Effector CD4-positive, alpha-beta T cell (primary cell): Measurements from ENCODE around the gene HECTD4.
"Not testable (repeated sequence)": the region's sequence is repeated elsewhere in the genome, so short reads cannot be mapped to it uniquely, and the experiment has no call there.

Source experiments
- DNase-seq: peaks from one replicate; pipeline ENCODE4 v3.0.0-alpha.2; 2020
- total RNA-seq: gene quantifications from one replicate; lab custom pipeline; 2026; lab: John Stamatoyannopoulos, UW

Gene HECTD4, protein sequence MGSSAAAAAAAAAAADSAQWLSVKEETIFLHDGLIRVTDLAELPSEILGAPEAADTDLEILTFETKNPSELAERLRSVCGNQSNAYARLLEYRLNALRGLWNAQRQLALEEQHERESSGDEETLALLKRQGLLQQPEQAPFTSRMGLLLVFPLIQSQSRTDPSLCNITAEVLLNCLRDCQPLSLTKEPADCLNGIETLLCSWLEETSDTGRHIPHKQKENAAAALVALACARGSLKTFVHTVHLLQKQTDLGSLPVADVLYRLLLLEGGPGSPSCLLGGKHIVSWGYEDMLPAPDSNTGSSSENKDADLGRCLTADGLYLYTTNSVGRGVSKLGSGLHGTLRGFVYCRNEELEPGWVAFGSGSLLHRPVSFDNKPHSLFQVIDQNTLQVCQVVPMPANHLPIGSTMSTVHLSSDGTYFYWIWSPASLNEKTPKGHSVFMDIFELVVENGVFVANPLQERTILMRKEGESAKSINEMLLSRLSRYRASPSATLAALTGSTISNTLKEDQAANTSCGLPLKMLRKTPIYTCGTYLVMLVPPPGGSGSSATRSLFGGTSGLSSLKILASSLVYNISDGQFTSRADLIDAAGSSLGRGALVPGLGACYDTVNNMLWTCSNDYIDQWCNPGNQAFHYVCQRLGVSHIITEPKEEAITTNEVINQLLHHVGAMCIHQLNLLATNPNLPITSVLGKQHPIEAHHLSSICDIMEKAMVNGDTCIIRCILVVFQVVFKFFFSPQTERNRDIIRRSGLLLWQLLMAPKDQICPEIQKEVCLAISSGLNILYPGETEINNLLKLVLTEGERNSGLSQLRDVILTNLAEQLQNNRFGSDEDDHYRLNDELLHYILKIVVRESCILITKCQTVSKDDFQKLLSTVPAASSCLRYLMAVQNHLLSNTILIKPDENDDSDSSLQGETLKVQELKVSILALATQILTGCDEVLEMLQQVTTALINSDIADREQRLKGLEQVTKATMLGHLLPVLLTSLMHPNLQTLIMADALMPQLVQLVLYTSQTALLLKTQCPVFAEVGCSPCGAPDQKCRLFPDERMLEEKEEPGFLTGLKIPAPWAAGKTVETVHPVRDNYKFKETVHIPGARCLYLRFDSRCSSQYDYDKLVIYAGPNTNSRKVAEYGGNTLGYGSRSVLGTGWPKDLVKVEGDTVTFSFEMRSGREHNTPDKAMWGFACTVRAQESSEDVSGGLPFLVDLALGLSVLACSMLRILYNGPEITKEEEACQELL (N-terminal part only)
- total RNA-seq = 176 reads per million, percentile 91 among the genes with 10 or more reads in this experiment

- peak; percentile 93 for DNase-seq
Observed at GRCh38 chr12:112381883-112382796, at the start of gene HECTD4. HECTD4 (minus strand) TSS chr12:112382431; CDS start chr12:112382128, 303 bp downstream.

- DNase-seq = no peak
Observed at GRCh38 chr12:112431965-112432364, 49.7 kb upstream of the HECTD4 start.

DNA sequence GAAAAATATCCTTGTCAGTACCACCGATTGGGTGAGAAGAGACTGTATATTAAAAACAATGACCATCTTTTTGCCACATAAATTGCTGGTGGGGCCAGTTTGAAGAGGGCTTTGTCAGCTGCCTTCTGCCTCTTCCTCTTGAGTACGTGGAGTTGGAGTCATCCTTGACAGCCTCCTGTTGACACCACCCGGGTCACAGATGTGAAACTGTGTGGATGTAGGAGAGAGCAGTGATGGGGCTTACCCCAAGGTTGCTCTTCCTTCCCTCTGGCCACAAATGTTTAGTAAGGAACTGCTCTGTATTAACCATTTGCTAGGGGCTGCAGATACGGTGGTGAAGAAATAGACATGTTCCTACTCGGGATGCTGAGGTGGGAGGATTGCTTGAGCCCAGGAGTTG, 48.7 kb upstream of the HECTD4 start:
- DNase-seq = no peak

DNA sequence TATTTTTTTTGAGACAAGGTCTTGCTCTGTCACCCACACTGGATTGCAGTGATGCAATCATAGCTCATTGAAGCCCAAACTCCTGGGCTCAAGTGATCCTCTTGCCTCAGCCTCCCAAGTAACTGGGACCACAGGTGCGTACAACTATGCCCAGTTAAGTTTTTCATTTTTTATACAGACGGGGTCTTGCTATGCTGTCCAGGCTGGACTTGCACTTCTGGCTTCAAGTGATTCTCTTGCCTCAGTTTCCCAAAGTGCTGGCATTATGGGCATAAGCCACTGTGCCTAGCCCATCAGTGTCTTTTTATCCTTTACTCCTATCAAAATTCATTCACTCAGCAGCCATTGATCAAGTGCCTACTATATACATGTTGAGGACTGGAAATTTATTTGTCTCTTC, 45.5 kb upstream of the HECTD4 start:
- DNase-seq = no peak

DNA sequence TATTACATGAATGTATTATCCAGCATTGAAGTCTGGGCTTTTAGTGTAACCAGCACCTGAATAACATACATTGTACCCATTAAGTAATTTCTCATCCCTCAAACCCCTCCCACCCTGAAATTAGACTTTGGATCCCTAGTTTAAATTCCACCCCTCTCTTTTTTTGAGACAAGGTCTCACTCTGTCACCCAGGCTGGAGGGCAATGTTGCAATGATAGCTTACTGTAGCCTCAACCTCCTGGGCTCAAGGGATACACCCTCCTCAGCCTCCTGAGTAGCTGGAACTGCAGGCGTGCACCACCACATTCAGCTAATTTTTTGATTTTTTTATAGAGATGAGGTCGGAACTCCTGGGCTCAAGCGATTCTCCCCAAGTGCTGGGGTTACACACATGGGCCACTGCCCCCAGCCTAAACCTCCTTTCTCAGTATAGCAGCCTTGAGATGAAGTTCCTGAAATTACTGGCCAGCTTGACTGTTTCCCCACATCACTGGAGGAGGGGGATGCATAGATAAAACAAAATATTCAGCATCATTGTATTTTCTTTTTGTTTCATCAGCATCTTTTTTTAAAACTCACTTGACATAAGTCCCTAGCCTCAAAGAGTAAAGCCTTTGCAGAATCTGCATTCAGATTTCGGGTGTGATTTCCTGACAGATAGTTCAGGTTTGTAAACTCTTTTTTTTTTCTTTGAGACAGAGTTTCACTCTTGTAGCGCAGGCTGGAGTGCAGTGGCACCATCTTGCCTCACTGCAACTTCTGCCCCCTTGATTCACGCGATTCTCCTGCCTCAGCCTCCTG, 43.6 kb upstream of the HECTD4 start:
- no peak for DNase-seq

DNA sequence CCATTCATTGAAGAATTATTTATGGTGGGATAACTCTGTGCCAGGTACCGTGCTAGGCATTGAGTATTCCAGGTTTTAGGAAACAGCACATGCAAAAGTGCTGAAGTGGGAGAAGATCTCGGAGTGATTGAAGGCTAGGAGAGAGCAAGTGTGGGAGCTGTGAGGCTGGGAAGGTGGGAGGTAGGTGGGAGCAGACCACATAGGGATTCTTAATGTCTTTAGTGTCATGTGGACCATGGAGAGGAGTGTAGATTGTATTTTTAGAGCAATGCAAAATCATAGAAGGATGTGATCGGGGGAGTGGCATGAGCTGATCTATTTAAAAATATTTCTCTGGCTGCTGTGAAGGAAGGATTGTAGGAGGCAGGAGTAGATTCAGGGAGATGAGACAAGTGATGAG, 41.9 kb upstream of the HECTD4 start:
- no peak for DNase-seq

GRCh38 chr12:112422531-112422930, 40.3 kb upstream of the HECTD4 start:
- no peak for DNase-seq

GRCh38 chr12:112421363-112421762, 39.1 kb upstream of the HECTD4 start:
- DNase-seq = no peak

GRCh38 chr12:112420740-112421139, 38.5 kb upstream of the HECTD4 start:
- no peak for DNase-seq

DNA sequence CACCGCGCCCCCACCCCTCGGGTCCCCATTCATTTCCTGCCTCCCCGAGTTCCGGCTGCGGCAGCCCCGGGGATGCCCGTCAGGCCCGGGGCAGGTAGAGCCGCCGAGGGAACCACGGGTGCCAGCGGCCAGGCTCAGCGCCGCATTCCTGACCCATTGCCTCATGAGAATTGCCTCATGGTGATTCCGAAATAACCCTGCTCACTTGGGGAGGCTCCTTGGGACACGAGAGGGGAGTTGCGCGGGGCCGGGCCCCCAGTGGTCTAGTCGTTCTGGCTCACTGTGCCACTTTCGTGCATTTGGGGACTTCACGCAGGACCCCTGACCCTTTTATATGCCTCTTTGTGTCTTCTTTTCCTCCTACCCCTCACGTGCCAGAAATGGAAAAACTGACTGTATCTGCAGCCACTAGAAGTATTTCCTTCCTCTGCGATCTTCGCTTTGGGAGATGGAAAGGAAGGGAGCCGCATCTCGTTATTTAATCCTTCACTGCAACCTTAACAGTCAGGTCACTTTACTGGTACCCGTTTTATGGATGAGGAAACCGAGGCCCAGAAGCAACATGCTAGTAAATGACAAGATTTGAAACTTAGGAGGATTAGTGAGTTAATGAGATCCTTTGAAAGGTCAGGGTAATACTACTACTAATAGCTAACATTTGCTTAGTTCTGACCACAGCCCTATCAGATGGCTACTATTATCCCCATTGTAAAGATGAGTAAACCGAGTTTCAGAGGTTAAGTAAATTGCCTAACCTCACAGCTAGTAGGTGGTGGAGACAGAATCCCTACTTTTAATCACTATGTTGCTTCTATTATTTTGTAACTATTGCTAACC, 37.3 kb upstream of the HECTD4 start:
- no peak for DNase-seq

DNA sequence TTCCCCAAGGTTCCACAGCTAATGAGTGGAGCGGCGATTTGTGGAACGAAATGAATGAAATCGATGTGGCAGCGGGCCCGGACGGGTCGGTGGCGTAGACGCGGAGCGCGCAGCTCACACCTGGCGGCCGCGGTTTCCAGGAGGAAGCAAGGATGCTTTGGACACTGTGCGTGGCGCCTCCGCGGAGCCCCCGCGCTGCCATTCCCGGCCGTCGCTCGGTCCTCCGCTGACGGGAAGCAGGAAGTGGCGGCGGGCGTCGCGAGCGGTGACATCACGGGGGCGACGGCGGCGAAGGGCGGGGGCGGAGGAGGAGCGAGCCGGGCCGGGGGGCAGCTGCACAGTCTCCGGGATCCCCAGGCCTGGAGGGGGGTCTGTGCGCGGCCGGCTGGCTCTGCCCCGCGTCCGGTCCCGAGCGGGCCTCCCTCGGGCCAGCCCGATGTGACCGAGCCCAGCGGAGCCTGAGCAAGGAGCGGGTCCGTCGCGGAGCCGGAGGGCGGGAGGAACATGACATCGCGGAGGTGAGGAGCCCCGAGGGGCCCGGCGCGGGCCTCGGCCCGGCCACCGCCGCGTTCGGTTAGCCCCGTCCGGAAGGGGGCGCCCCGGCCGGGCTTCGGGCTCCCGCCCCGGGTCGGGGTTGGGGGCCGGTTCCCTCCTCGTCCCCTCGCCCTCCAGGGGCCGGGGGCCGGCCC, 36.5 kb upstream of the HECTD4 start, which contains the start of gene PTPN11:
TSS of gene PTPN11 (plus strand) at position 340 of the 689 bp plus-strand sequence. CDS start at position 505, 165 bp downstream.
- peak; percentile 84 for DNase-seq

- DNase-seq = no peak
Observed at GRCh38 chr12:112418273-112418607, 36.0 kb upstream of the HECTD4 start.

DNA sequence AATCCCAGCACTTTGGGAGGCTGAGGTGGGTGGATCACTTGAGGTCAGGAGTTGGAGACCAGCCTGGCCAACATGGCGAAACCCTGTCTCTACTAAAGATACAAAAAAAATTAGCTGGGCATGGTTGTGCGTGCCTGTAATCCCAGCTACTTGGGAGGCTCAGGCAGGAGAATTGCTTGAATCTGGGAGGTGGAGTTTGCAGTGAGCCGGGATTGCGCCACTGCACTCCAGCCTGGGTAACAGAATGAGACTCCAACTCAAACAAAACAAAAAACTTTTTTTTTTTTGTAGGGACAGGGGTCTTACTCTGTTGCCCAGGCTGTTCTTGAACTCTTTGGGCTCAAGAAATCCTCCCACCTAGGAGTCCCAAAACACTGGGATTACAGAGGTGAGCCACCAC, 33.2 kb upstream of the HECTD4 start:
- DNase-seq = not testable (repeated sequence)

- DNase-seq = no peak
Observed at GRCh38 chr12:112413855-112414625, 31.8 kb upstream of the HECTD4 start.

GRCh38 chr12:112409906-112410244, 27.6 kb upstream of the HECTD4 start:
- DNase-seq = no peak

DNA sequence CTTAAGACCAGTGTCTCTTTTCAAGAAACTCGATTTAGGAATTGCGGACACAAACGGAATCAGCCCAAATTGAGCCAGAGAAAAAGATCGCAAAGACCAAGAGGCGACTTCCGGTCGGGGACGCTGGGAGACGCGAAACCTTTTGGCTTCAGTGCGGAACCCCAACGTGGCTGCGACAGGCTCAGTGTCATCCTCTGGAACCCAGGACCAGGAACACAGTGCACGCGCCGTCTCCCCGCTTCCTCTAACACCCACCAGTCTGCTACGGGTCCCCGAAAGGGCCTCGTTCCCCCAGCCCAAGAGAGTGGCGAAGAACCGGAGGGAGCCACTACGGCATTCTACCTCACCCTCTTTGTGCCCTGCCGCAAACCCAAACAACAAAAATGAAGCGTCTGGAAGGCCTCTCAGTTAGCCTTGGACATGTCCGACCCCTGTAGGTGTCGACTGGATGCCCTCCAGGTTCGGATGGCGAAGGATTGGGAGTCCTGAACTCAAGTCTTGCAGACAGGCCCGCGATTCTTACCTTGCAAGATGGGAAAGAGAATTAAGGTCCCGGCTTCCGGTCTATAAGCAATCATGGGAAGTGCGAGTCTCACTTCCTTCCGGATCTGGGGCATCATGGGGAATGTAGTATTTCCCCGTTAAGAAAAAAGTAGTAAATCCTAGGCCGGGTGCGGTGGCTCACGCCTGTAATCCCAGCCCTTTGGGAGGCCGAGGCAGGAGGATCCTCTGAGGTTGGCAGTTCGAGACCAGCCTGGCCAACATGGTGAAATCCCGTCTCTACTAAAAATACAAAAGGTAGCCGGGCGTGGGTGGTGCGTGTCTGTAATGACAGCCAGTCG, 27.1 kb upstream of the HECTD4 start, which contains the start of gene RPL6:
TSS of gene RPL6 (minus strand) at position 542 of the 842 bp plus-strand sequence. CDS start 949 bp downstream, outside the sequence.
- DNase-seq = peak; percentile 71

DNA sequence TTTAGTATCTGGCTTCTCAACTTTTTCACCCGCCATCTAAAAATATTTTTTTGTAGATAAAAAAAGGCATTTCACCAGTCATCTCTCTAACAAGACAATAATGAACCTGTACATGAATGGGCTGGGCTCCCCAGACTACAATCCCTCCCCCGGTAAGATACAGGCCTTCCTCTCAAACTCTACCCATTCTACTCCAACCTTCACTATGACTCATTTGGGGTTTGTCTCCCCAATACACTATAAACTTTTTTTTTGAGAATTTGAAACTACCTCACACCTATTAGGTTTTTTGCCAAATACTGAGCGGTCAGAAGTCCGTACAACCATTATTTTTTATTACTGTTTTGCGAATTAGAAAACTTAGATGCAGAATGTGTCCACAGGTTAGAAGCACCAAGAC, 26.4 kb upstream of the HECTD4 start:
- peak; percentile 17 for DNase-seq
